ENCODE measurements around the gene ELL. TPM values are rescaled to one million over a fixed set of nuclear protein-coding genes. Genes with fewer than 3 reads are reported as not detected.

ELL gene
- total and polyA plus RNA-seq, 9 of the 15 experiments (the other 6 are each of a cell fraction or from before 2014, with no cell fraction given): 0.24 to 22.5 (median 4.1) TPM

- no peak for TF ChIP-seq ZNF407 (IDR thresholded peaks at IDR 0.05; ENCODE audit: low read depth)
- no peak for TF ChIP-seq SNRNP70 (optimal IDR thresholded peaks at IDR 0.05; ENCODE audit: low read depth, low read length)
- no peak for TF ChIP-seq MBD2 (IDR thresholded peaks at IDR 0.05; ENCODE audit: borderline replicate concordance, low read depth)
- no peak for TF ChIP-seq FOXP4 (CRISPR knock-in tag; IDR thresholded peaks at IDR 0.05; ENCODE audit: borderline replicate concordance)
- TF ChIP-seq ZNF589 (CRISPR knock-in tag; IDR thresholded peaks at IDR 0.05; ENCODE audit: low read depth): peak; percentile 82
- no peak for TF ChIP-seq SUPT5H (IDR thresholded peaks at IDR 0.05)
- peak; percentile 35; the same call in 1 of the 2 replicates for TF ChIP-seq POLR2G (IDR thresholded peaks at IDR 0.05; ENCODE audit: low read depth, low read length)
- no peak for TF ChIP-seq FOXP1 (CRISPR knock-in tag; IDR thresholded peaks at IDR 0.05)
- no peak for TF ChIP-seq ILK (tag; IDR thresholded peaks at IDR 0.05; ENCODE audit: borderline replicate concordance, low read depth)
- no peak for TF ChIP-seq CSDE1 (IDR thresholded peaks at IDR 0.05)
- TF ChIP-seq SMARCC2 (IDR thresholded peaks at IDR 0.05; ENCODE audit: low read depth): no peak
- no peak for TF ChIP-seq PKNOX1 (IDR thresholded peaks at IDR 0.05)
- TF ChIP-seq XRCC4 (IDR thresholded peaks at IDR 0.05; ENCODE audit: extremely low read depth, insufficient read depth, insufficient read length): no peak
- no peak for TF ChIP-seq ZNF277 (CRISPR knock-in tag; IDR thresholded peaks at IDR 0.05; ENCODE audit: borderline replicate concordance)
These were observed 43.1 kb downstream of the ELL start (continued) for GRCh38 chr19:18478545-18479311.
